Esophagus squamous epithelium (tissue), 5 donors: ENCODE results near the gene ACVR1B. TPM values are rescaled to one million over a fixed set of nuclear protein-coding genes. Genes with fewer than 3 reads are reported as not detected.

Experiments
- DNase-seq: peaks from one replicate; lab custom pipeline; 2025; lab: John Stamatoyannopoulos, UW
- H3K27ac ChIP-seq, 4 donors: fragments of 200-600 bp; sonication (generic); one replicate each; pipeline ENCODE4 v1.5.1; 2016 to 2019; ENCODE audit warnings: mild to moderate bottlenecking in 1 of 4
- H3K27me3 ChIP-seq, 4 donors: fragments of 200-600 bp; sonication (generic); 1 replicate in 3 of 4; 2 replicates in 1 of 4; pipeline versions ENCODE4 v1.5.1 to v1.6.0; 2017 to 2021; ENCODE audit warnings: antibody characterized with exemption in 1 of 4
- H3K36me3 ChIP-seq, 3 donors: fragments of 200-600 bp; sonication (generic); one replicate each; pipeline ENCODE4 v1.5.1; 2016 to 2019
- H3K4me1 ChIP-seq, 3 donors: fragments of 200-600 bp; sonication (generic); one replicate each; pipeline ENCODE4 v1.5.1; 2017 to 2019
- H3K4me3 ChIP-seq, 4 donors: fragments of 200-600 bp; sonication (generic); 1 replicate in 3 of 4; 2 replicates in 1 of 4; pipeline ENCODE4 v1.5.1; 2016 to 2019; ENCODE audit warnings: mild to moderate bottlenecking in 2 of 4, moderate library complexity in 1 of 4
- H3K9me3 ChIP-seq, 3 donors: fragments of 200-600 bp; sonication (generic); one replicate each; pipeline ENCODE4 v1.5.1; 2016 to 2019
- CTCF ChIP-seq, 6 experiments: fragments of 450-650 bp in 4 of 6; fragments of 200-600 bp in 2 of 6; sonication (generic) in 2 of 6; IDR thresholded peaks; one replicate each; pipeline ENCODE4 v1.5.1; 2016 to 2019; ENCODE audit warnings: antibody characterized with exemption in 6 of 6, mild to moderate bottlenecking in 4 of 6, moderate library complexity in 4 of 6
- POLR2A ChIP-seq, 4 donors: fragments of 450-650 bp; IDR thresholded peaks; one replicate each; pipeline ENCODE4 v1.6.1; 2017; ENCODE audit warnings: antibody characterized with exemption in 4 of 4, mild to moderate bottlenecking in 4 of 4, moderate library complexity in 3 of 4
- WGBS, 2 donors: methylation state at CpG; one replicate each; pipeline ENCODE4 v1.1.5; 2018; 5-methylcytosine and 5-hydroxymethylcytosine counted together
- intact Hi-C: fragments of 100-400 bp; cut with DNase I; formaldehyde crosslinking; loops from one replicate; pipeline ENCODE4 v1.15.0; 2022
- total RNA-seq, 4 donors: library from RNA; depleted of rRNA; stranded (reverse); fragments of >200 nt; gene quantifications; one replicate each; pipeline ENCODE4 v1.1.0, GENCODE V29; 2016
- donor health status: DM: yes; HTN: yes; CAD: no.

ACVR1B gene
- total RNA-seq, 4 donors from 2014 or later, result 11.4 to 31.7 (median 16.8) TPM

- Histone ChIP-seq H3K27me3 (peaks cover 0 to 21% (median 0%) of the 10 kb centered on the region in 4 donors), H3K9me3 (no peaks in the 10 kb centered on the region), H3K4me3 (no peak overlapping the region), H3K36me3 (peaks cover 0 to 20% (median 0%) of the 10 kb centered on the region in 3 donors), H3K4me1 (peaks cover 3 to 32% (median 10%) of the 10 kb centered on the region in 3 donors), H3K27ac (no peak overlapping the region)
- TF ChIP-seq CTCF (IDR thresholded peaks at IDR 0.05) (no peak), POLR2A (IDR thresholded peaks at IDR 0.05) (no peak)
- DNase-seq, result no peak
- intact Hi-C loops, result no loop called here
- WGBS, 2 donors, result 37 to 70% methylated on average over 1 to 2 of the region's 4 CpGs
Observed at GRCh38 chr12:52018433-52019112, 67.1 kb downstream of the ACVR1B start.

- peaks cover 0 to 21% (median 0%) of the 10 kb centered on the region in 4 donors for H3K27me3 ChIP-seq
- H3K27ac ChIP-seq, result no peak overlapping the region
- TF ChIP-seq POLR2A (IDR thresholded peaks at IDR 0.05) (no peak), CTCF (IDR thresholded peaks at IDR 0.05) (no peak)
- intact Hi-C loops, result no loop called here
- H3K4me1 ChIP-seq, result peaks cover 7 to 38% (median 14%) of the 10 kb centered on the region in 3 donors
- 74 to 80% methylated on average over 4 to 6 of the region's 13 CpGs for WGBS, 2 donors
- no peak for DNase-seq
- peaks cover 0 to 13% (median 0%) of the 10 kb centered on the region in 3 donors for H3K36me3 ChIP-seq
- H3K9me3 ChIP-seq, result no peaks in the 10 kb centered on the region
- no peak overlapping the region for H3K4me3 ChIP-seq
Observed at GRCh38 chr12:52019113-52019770, 67.7 kb downstream of the ACVR1B start.

GRCh38 chr12:52020539-52021336, 69.2 kb downstream of the ACVR1B start:
- WGBS, 2 donors, result 29 to 39% methylated on average over 8 to 9 of the region's 9 CpGs
- no peak overlapping the region for H3K4me3 ChIP-seq
- no peaks in the 10 kb centered on the region for H3K9me3 ChIP-seq
- TF ChIP-seq CTCF (IDR thresholded peaks at IDR 0.05) (peak; percentile 44 to 68 (median 56)), POLR2A (IDR thresholded peaks at IDR 0.05) (no peak)
- H3K27me3 ChIP-seq, result peaks cover 0 to 21% (median 0%) of the 10 kb centered on the region in 4 donors
- intact Hi-C loops, result no loop called here
- no peak for DNase-seq
- no peak overlapping the region for H3K27ac ChIP-seq
- peaks cover 11 to 45% (median 19%) of the 10 kb centered on the region in 3 donors for H3K4me1 ChIP-seq
- H3K36me3 ChIP-seq, result no peaks in the 10 kb centered on the region

GRCh38 chr12:52022841-52023181, 71.3 kb downstream of the ACVR1B start:
- peaks cover 20 to 46% (median 23%) of the 10 kb centered on the region in 3 donors for H3K4me1 ChIP-seq
- TF ChIP-seq CTCF (IDR thresholded peaks at IDR 0.05) (no peak), POLR2A (IDR thresholded peaks at IDR 0.05) (no peak)
- no peak for DNase-seq
- intact Hi-C loops, result no loop called here
- no peaks in the 10 kb centered on the region for H3K9me3 ChIP-seq
- H3K27me3 ChIP-seq, result peaks cover 0 to 21% (median 0%) of the 10 kb centered on the region in 4 donors
- peak overlapping the region; percentile 29 to 70 (median 56) for H3K4me3 ChIP-seq
- H3K27ac ChIP-seq, result peak overlapping the region in 3 of 4 donors; percentile 59 to 70 (median 69)
- 13% methylated on average over 14 of the region's 14 CpGs; no CpG with 5 or more reads in 1 of the 2 donors for WGBS, 2 donors
- H3K36me3 ChIP-seq, result no peaks in the 10 kb centered on the region
